Measurements from ENCODE around the gene ADCY5.

Gene ADCY5

DNA sequence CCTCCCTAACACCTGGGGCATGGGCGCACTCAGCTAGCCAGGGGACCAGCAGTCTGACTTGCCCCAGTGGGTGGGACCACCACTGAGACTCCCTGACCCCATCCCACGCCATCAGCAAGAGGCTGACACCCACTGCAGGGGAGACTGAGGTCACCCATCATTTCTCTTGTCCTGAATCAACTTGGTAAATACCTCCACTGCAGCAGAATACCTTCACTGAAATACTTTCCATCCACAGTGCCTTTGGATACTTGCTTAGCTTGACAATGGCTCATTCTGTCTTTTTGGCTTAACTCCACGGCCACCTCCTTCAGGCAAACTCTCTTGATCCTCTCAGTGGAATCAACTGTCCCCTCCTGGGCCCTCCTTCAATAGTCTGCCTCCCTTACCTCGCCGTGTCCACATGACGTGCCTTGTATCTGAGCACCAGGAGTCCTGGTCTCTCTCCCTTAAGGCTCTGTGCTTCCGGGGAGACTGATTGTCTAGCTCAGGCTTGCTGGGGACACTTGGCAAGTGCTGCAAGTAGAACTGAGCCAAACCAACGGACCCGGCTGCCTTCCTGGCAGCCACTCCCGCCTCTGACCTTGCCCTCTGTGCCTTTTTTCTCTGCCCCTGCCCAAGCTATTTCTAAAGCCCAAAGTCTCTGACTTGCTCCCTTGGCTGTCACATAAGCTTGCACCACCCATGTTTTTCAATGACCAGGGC lies 119.1 kb downstream of the ADCY5 start:
- TF ChIP-seq POLR2AphosphoS5 (IDR thresholded peaks at IDR 0.05; ENCODE audit: low read depth, low read length) (no peak), SIN3A (IDR thresholded peaks at IDR 0.05; ENCODE audit: borderline replicate concordance, insufficient read depth, low read length) (no peak), TAF1 (IDR thresholded peaks at IDR 0.05; ENCODE audit: borderline replicate concordance, insufficient read depth, low read length) (no peak), FOXP2 (optimal IDR thresholded peaks at IDR 0.05; ENCODE audit: borderline replicate concordance, extremely low read depth, extremely low read length, insufficient read depth) (no peak)
- TF ChIP-seq, protein P1, sequence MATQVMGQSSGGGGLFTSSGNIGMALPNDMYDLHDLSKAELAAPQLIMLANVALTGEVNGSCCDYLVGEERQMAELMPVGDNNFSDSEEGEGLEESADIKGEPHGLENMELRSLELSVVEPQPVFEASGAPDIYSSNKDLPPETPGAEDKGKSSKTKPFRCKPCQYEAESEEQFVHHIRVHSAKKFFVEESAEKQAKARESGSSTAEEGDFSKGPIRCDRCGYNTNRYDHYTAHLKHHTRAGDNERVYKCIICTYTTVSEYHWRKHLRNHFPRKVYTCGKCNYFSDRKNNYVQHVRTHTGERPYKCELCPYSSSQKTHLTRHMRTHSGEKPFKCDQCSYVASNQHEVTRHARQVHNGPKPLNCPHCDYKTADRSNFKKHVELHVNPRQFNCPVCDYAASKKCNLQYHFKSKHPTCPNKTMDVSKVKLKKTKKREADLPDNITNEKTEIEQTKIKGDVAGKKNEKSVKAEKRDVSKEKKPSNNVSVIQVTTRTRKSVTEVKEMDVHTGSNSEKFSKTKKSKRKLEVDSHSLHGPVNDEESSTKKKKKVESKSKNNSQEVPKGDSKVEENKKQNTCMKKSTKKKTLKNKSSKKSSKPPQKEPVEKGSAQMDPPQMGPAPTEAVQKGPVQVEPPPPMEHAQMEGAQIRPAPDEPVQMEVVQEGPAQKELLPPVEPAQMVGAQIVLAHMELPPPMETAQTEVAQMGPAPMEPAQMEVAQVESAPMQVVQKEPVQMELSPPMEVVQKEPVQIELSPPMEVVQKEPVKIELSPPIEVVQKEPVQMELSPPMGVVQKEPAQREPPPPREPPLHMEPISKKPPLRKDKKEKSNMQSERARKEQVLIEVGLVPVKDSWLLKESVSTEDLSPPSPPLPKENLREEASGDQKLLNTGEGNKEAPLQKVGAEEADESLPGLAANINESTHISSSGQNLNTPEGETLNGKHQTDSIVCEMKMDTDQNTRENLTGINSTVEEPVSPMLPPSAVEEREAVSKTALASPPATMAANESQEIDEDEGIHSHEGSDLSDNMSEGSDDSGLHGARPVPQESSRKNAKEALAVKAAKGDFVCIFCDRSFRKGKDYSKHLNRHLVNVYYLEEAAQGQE (IDR thresholded peaks at IDR 0.05; ENCODE audit: insufficient read depth in 1 of 2, low read depth in 2 of 2, low read length in 2 of 2), result no peak

- TF ChIP-seq, protein P1 (IDR thresholded peaks at IDR 0.05; ENCODE audit: insufficient read depth in 1 of 2, low read depth in 2 of 2, low read length in 2 of 2), result 0 out of 4 replicates have a peak, but pooled peaks of 1 of the 2 experiments have one; percentile 22
- TF ChIP-seq TAF1 (IDR thresholded peaks at IDR 0.05; ENCODE audit: borderline replicate concordance, insufficient read depth, low read length), result no peak
Measured at GRCh38 chr3:123328851-123329635, 119.8 kb downstream of the ADCY5 start.

DNA sequence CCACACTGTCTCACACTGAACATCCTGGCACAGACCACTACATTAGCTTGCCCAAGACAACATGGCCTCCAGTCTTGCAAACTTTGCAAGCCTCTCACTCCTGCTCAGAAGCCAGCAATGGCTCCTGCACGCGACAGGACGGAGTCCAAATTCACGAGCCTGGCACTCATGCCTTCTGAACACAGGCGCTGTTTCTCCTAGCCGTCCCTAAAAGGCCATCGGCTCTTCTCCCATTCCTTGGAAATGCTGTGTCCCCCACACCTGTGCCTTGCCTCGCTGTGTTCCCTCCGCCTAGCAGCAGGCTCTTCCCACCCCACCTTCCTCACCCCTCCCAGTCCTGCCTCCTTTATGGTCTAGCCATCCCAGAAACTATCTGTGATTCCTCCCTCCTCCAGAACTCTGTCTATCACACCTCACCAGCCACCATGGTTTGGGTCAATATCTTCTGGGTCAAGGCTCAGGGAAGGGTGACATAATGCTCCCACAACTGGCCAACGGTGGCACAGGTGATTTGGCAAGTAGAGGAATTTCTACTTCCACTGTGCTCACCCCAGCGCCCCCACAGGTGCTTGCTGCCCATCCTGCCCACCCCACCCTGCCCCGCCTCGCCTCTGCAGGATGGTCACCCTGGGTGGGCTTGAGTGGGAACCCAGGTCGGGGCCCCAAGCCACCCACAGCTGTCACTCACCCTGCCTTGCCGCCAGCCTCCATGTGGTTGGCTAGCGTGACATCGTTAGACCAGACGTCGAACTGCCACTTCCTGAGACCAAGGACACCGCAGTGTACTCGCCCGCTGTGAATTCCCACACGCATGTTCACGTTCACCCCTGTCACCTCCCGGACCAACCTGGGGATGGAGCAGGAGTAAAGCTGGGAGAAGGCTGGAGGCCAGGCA lies 120.7 kb downstream of the ADCY5 start:
- no peak for TF ChIP-seq FOXP2 (optimal IDR thresholded peaks at IDR 0.05; ENCODE audit: borderline replicate concordance, extremely low read depth, extremely low read length, insufficient read depth)
- TF ChIP-seq, protein P1 (IDR thresholded peaks at IDR 0.05; ENCODE audit: insufficient read depth in 1 of 2, low read depth in 2 of 2, low read length in 2 of 2), result no peak
- TF ChIP-seq POLR2AphosphoS5 (IDR thresholded peaks at IDR 0.05; ENCODE audit: low read depth, low read length), result no peak
- TF ChIP-seq TAF1 (IDR thresholded peaks at IDR 0.05; ENCODE audit: borderline replicate concordance, insufficient read depth, low read length), result no peak

DNA sequence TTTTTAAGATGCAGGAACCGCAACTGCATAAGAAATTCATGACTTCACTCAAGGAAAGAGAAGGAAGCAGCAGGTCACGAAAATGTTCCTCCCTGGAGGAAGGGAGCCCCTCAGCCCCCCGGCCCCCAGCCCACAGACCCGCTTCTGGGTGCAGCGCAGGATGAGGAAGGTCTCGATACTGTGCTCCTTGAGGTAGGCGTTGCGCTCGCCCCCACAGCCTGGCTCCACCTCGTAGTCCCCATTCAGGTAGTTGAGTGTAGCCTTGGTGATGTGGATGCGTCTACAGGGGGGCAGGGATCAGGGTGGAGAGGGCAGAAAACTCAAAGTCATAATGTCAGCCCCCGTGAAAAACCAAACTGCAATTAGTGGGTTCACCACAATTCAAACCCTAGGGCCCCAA lies 121.4 kb downstream of the ADCY5 start:
- TF ChIP-seq TAF1 (IDR thresholded peaks at IDR 0.05; ENCODE audit: borderline replicate concordance, insufficient read depth, low read length), result no peak
- no peak for TF ChIP-seq SIN3A (IDR thresholded peaks at IDR 0.05; ENCODE audit: borderline replicate concordance, insufficient read depth, low read length)
- TF ChIP-seq POLR2AphosphoS5 (IDR thresholded peaks at IDR 0.05; ENCODE audit: low read depth, low read length), result no peak
- TF ChIP-seq, protein P1 (IDR thresholded peaks at IDR 0.05; ENCODE audit: insufficient read depth in 1 of 2, low read depth in 2 of 2, low read length in 2 of 2), result no peak
- TF ChIP-seq FOXP2 (optimal IDR thresholded peaks at IDR 0.05; ENCODE audit: borderline replicate concordance, extremely low read depth, extremely low read length, insufficient read depth), result no peak

Measured in PFSK-1 (cell line).